ENCODE data around the gene MYRF.

DNA sequence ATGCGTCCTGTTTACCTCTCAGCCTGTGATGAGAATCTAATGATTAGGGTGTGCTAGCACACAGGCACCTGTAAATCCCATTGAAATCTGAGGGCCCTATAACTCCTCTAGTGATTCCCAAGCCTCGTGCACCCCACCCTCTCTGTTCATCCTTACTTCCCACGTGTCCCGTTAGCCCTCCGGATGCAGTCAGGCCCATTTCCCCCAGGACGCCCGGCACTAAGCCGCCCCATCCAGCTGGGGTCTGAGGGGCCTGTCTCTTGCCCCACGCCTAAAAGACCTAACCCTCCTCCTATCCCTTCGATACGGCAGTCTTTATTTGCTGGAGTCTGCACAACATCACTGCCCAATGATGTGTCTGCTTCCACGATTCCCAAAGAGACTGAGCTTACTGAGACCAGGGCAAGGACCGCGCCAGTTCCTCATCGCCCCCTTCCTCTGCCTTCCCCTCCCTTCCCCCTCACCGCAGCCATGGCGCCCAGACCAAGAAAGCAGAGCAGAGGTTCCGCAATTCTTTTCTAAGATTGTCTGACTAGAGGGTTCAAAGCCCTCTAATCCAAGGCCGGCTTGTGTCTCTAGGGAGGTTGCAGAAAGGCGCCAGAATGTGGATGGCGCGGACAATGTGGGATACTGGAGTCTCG is 74.6 kb downstream of the MYRF start:
- TF ChIP-seq, protein P1, sequence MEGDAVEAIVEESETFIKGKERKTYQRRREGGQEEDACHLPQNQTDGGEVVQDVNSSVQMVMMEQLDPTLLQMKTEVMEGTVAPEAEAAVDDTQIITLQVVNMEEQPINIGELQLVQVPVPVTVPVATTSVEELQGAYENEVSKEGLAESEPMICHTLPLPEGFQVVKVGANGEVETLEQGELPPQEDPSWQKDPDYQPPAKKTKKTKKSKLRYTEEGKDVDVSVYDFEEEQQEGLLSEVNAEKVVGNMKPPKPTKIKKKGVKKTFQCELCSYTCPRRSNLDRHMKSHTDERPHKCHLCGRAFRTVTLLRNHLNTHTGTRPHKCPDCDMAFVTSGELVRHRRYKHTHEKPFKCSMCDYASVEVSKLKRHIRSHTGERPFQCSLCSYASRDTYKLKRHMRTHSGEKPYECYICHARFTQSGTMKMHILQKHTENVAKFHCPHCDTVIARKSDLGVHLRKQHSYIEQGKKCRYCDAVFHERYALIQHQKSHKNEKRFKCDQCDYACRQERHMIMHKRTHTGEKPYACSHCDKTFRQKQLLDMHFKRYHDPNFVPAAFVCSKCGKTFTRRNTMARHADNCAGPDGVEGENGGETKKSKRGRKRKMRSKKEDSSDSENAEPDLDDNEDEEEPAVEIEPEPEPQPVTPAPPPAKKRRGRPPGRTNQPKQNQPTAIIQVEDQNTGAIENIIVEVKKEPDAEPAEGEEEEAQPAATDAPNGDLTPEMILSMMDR (optimal IDR thresholded peaks at IDR 0.05 in 1 of 3, IDR thresholded peaks at IDR 0.05 in 1 of 3, conservative IDR thresholded peaks at IDR 0.05 in 1 of 3; ENCODE audit: extremely low read depth in 1 of 3, insufficient read depth in 2 of 3, low read length in 3 of 3), result no peak
- TF ChIP-seq EZH2 (IDR thresholded peaks at IDR 0.05; ENCODE audit: low read length), result no peak

Measured in keratinocyte (primary cell).